GM21367 (cell line): ENCODE data around the gene CRYBG3.

ENCODE experiments used
- ATAC-seq: cut with Tn5 transposase; IDR thresholded peaks from one replicate; pipeline ENCODE4 v1.9.1; 2021; ENCODE audit not compliant: unreplicated experiment

Gene CRYBG3

DNA sequence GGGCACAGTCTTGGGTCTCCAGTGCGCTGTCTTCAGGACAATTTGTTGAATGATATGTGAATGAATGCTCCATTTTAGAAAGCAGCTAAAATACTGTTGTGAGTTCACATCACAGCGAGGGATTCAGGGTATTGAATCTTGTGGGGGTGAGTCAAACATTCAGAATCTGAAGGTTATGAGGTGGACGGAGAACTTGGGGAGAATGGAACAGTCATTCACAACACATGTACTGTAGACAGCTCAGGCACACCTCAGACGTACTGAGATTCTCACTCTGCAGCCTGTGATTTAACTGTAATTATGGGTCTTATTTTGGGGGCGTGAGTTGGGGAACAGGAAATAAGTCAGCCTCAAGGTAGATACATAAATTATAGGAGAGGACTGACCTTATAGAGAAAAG is 13.9 kb downstream of the CRYBG3 start:
- no peak for ATAC-seq

GRCh38 chr3:97838393-97838792 is 16.6 kb downstream of the CRYBG3 start:
- ATAC-seq, result no peak

- no peak for ATAC-seq
Measured at GRCh38 chr3:97839944-97840343, 18.1 kb downstream of the CRYBG3 start.

GRCh38 chr3:97841304-97841703 is 19.5 kb downstream of the CRYBG3 start:
- no peak for ATAC-seq

GRCh38 chr3:97841956-97842355 is 20.1 kb downstream of the CRYBG3 start:
- ATAC-seq, result no peak

DNA sequence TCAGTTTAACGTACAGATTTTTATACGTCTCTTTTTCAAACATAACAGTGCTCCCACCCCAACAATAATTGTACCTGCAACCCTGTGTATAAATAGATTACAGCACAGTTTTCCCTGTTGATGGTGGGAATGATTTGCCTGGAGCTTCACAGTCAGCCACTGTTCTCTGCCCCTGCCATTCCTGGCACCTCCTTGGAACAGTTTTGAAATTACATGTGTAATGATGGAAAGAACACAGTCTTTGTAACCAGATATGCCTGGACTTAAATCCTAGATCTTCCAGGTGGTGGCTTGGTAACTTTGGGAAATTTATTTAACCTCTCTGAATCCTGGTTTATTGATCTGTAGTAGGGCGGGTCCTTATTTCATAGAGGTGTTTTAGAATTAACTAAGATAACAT is 27.0 kb downstream of the CRYBG3 start:
- no peak for ATAC-seq

GRCh38 chr3:97857401-97857800 is 35.6 kb downstream of the CRYBG3 start:
- no peak for ATAC-seq

DNA sequence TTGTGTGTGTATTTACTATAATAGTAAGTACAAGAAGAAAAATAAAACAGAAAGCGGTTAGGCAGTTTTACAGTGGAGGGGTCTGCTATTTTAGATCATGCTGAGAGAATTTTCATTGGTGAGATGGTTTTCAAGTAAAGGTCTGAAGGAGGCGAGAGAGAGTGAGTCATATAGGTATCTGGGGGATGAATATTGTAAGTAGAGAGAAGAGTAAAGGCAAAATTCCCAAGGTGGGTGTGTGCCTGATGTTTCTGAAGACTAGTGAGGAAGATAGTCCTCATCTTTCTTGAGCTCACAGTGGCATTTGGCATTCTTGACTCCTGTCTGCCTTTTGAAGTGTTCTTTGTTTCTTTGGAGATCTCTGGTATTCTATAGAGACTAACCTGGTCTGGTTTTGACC is 38.6 kb downstream of the CRYBG3 start:
- no peak for ATAC-seq

- no peak for ATAC-seq
Measured at GRCh38 chr3:97862582-97862981, 40.8 kb downstream of the CRYBG3 start.

GRCh38 chr3:97863031-97863430 is 41.2 kb downstream of the CRYBG3 start:
- no peak for ATAC-seq

DNA sequence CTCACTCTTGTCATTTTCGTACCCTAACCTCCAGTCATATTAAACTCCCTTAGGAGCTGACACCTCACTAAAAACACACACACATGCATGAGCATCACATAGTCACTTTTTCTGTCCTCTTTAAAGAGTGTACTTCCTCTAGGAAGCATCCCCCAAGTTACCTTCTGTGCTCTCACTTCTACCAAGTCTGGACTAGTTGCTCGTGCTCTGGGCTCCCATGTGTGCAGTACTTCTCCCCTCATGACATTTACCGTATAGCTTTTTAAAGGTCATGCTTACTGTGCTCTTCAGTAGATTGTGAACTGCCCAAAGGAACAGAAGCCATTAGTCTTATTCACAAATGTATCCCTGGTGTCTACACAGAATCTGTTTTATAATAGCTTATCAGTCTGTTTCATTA is 42.0 kb downstream of the CRYBG3 start:
- no peak for ATAC-seq

DNA sequence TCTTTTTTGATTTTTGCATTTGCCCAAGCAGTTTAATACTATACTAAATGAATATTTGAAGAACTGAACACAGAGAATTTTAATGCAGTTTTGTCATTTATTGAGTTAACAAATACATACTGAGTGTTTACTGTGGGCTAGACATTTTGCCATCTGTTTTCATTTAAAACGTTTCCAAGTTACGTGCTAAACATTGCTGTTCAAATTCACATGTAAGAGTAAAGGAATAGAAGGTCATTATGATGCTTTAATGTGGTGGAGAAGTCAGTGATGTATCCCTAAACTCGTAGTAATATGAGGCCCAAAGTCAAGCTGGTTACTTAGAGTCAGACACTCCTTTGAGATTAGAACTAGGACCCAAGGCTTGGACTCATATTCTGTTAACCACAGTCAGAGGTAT is 49.4 kb downstream of the CRYBG3 start:
- no peak for ATAC-seq

GRCh38 chr3:97871801-97872524 is 50.2 kb downstream of the CRYBG3 start:
- no peak for ATAC-seq

GRCh38 chr3:97872525-97873042 is 50.8 kb downstream of the CRYBG3 start:
- no peak for ATAC-seq

DNA sequence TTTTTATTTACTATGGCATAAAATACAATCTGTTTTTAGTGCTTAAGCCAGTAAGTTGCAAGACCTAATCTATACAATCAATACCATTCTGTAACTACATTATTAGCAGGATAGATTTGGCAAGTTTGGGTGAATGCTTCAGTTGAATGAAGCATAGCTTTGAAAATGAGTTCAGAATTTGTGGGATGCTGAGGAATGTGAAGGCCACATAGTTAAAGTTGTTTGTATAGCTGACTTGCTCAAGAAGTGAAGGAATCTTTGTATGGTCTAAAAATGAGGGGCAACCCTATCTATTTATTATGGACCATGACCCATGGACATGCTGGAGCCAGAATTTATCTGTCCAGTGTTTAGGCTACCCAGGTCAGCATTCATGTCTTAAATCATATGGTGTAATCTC is 58.5 kb downstream of the CRYBG3 start:
- ATAC-seq, result no peak

- no peak for ATAC-seq
Measured at GRCh38 chr3:97882975-97883598, 61.3 kb downstream of the CRYBG3 start.

DNA sequence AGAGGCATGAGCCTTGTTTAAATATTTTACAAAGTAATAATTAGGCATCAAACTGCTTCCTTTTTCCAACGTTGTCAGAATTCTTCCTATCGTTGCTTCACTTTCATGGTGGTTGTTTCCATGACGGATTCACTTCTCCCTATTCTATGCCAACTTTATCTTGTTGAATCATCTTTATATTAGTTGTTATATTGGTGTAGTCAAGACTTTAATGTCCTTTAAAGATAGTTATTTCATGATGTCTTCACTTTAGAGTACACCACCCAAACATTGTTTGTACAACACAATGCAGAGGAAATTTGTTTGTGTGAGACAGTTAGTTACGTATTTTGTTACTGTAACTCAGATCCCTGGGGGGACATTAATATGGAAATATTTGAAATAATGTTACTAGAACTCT is 61.9 kb downstream of the CRYBG3 start:
- no peak for ATAC-seq

DNA sequence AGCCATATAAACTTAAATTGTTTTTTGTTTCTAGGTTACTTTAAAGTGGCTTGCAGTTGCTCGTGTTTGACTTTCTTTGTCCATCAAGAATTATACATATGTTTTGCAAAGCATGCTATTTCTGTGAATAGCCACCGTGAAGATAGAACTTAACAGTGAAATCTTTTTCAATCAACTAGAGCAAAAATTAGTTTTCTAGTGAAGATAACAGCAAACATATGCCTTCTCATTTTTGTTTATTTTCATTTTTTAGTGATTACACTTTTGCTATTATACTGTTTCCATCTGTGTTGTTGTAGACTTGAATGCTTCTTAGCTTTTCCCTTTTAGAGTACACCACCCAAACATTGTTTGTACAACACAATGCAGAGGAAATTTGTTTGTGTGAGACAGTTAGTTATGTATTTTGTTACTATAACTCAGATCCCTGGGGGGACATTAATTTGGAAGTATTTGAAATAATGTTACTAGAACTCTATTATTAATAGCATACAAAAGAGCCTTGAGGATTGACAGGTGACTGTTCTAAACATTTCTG is 62.8 kb downstream of the CRYBG3 start:
- no peak for ATAC-seq

DNA sequence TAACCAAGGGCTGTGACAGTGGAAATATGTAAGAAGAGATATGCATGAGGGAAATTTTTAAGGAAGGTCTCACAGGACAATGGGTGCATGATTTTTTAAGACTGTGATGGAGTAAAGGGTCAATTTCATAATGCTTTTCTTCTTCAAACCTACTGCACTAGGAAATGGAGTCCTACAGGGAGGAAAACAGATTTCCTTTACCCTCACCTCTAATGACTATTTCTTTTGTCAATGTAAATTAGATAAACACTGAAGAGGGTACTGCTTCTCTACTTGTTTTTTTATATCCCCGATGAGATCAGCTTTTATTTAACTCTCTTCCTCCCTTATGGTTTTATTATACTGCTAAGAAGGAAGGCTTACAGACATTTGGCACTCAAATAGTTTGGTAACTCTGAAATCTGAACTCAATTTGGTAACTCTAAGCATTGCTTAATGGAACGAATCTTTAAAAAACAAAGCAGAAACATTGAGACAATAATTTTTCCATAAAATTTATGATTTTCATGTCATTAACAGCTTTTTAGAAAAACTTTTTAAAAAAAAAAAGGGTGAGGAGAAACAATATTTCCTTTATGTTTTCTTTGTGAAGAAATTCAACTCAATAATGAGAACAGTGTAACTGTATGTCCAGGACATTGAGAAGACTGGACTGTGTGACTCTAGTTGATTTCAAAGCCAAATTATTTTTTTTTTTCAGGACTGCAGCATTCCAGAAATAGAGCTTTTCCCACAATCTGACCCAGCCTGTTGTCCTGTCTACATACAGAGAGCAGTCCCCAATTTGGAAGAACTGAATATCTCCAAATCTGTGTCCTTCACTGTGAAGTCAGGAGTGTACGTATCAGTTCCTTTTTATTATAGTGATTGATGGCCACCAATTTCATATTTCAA is 64.4 kb downstream of the CRYBG3 start:
- ATAC-seq, result no peak

DNA sequence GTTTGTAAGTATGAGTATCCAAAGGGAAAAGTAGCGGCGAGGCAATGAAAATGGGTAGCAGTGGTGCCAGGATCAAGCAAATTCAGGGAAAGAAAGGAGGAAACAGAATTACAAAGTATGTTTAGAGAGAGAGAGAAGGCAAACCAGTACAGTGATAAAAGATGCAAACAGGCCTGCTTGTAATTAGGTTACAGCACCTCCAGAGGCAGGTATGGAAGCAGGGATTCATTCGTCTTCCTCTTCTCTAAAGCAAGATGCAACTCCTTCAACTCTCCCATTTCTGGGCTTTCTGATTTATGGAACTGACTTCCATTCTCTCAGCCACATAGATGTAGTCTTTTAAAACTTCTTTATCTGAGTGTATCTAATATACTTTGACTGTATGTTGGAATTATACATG is 68.0 kb downstream of the CRYBG3 start:
- no peak for ATAC-seq

- no peak for ATAC-seq
Measured at GRCh38 chr3:97892852-97893251, 71.0 kb downstream of the CRYBG3 start.
